ENCODE results near the gene PCDHB6.
"Not testable (repeated sequence)": the region's sequence is repeated elsewhere in the genome, so short reads cannot be mapped to it uniquely, and the experiment has no call there.

Gene PCDHB6

GRCh38 chr5:141194332-141194731, 44.5 kb downstream of the PCDHB6 start:
- not testable (repeated sequence) for H3K9ac ChIP-seq (ENCODE audit: low read depth, low read length); H3K4me1 ChIP-seq (ENCODE audit: control insufficient read depth, insufficient read depth, low read length); H3K36me3 ChIP-seq (ENCODE audit: control insufficient read depth, insufficient read depth, low read length); H3K9me3 ChIP-seq (ENCODE audit: control insufficient read depth, insufficient read depth, low read length); H3K4me3 ChIP-seq (ENCODE audit: low read depth, low read length); H3K27me3 ChIP-seq (ENCODE audit: control insufficient read depth, insufficient read depth, low read length)

- H3K9me3 ChIP-seq (ENCODE audit: control insufficient read depth, insufficient read depth, low read length), result no peaks in the 10 kb centered on the region
- no peaks in the 10 kb centered on the region for H3K36me3 ChIP-seq (ENCODE audit: control insufficient read depth, insufficient read depth, low read length)
- H3K4me3 ChIP-seq (ENCODE audit: low read depth, low read length), result no peak overlapping the region
- H3K4me1 ChIP-seq (ENCODE audit: control insufficient read depth, insufficient read depth, low read length), result no peaks in the 10 kb centered on the region
- no peaks in the 10 kb centered on the region for H3K27me3 ChIP-seq (ENCODE audit: control insufficient read depth, insufficient read depth, low read length)
- no peak overlapping the region for H3K9ac ChIP-seq (ENCODE audit: low read depth, low read length)
These were observed 46.5 kb downstream of the PCDHB6 start for GRCh38 chr5:141196363-141196762.

GRCh38 chr5:141199359-141200235, 49.7 kb downstream of the PCDHB6 start, which contains the start of gene PCDHB11:
Gene PCDHB11 (plus strand): TSS chr5:141199627. CDS start chr5:141199775, 148 bp downstream.
- no peak within 1 kb of the TSS for H3K9ac ChIP-seq (ENCODE audit: low read depth, low read length)
- peak within 1 kb of the TSS; percentile 8 for H3K4me3 ChIP-seq (ENCODE audit: low read depth, low read length)
- no peaks in the 10 kb centered on the region for H3K27me3 ChIP-seq (ENCODE audit: control insufficient read depth, insufficient read depth, low read length)
- no peaks in the 10 kb centered on the region for H3K4me1 ChIP-seq (ENCODE audit: control insufficient read depth, insufficient read depth, low read length)
- no peaks in the 10 kb centered on the region for H3K36me3 ChIP-seq (ENCODE audit: control insufficient read depth, insufficient read depth, low read length)
- H3K9me3 ChIP-seq (ENCODE audit: control insufficient read depth, insufficient read depth, low read length), result no peaks in the 10 kb centered on the region

- not testable (repeated sequence) for H3K4me3 ChIP-seq (ENCODE audit: low read depth, low read length); H3K36me3 ChIP-seq (ENCODE audit: control insufficient read depth, insufficient read depth, low read length); H3K9ac ChIP-seq (ENCODE audit: low read depth, low read length); H3K9me3 ChIP-seq (ENCODE audit: control insufficient read depth, insufficient read depth, low read length); H3K27me3 ChIP-seq (ENCODE audit: control insufficient read depth, insufficient read depth, low read length); H3K4me1 ChIP-seq (ENCODE audit: control insufficient read depth, insufficient read depth, low read length)
These were observed 51.3 kb downstream of the PCDHB6 start for GRCh38 chr5:141201126-141201525.

GRCh38 chr5:141201646-141202045, 51.8 kb downstream of the PCDHB6 start:
- not testable (repeated sequence) for H3K9ac ChIP-seq (ENCODE audit: low read depth, low read length); H3K27me3 ChIP-seq (ENCODE audit: control insufficient read depth, insufficient read depth, low read length); H3K36me3 ChIP-seq (ENCODE audit: control insufficient read depth, insufficient read depth, low read length); H3K9me3 ChIP-seq (ENCODE audit: control insufficient read depth, insufficient read depth, low read length); H3K4me3 ChIP-seq (ENCODE audit: low read depth, low read length); H3K4me1 ChIP-seq (ENCODE audit: control insufficient read depth, insufficient read depth, low read length)

Measured in iPS-15b (cell line).